Gastroesophageal sphincter (tissue), 3 donors: ENCODE data around the gene SASH1.

Experiments
- EP300 ChIP-seq: sonication (generic); formaldehyde crosslinking; IDR thresholded peaks from one replicate; pipeline ENCODE4 v1.6.1; 2017; ENCODE audit warnings: antibody characterized with exemption, mild to moderate bottlenecking
- POLR2A ChIP-seq, 2 donors: fragments of 450-650 bp; IDR thresholded peaks; one replicate each; pipeline ENCODE4 v1.6.1; 2017; ENCODE audit warnings: antibody characterized with exemption in 2 of 2, mild to moderate bottlenecking in 2 of 2, moderate library complexity in 1 of 2
- POLR2AphosphoS5 ChIP-seq: sonication (generic); formaldehyde crosslinking; IDR thresholded peaks from one replicate; pipeline ENCODE4 v1.6.1; 2017; ENCODE audit warnings: antibody characterized with exemption
- TF ChIP-seq, protein P1 (sequence below), 4 experiments: fragments of 200-600 bp in 2 of 4; fragments of 450-650 bp in 2 of 4; sonication (generic) in 1 of 4; IDR thresholded peaks; one replicate each; pipeline ENCODE4 v1.5.1; 2017 to 2019; ENCODE audit warnings: antibody characterized with exemption in 4 of 4, mild to moderate bottlenecking in 2 of 4, moderate library complexity in 2 of 4

DNA sequence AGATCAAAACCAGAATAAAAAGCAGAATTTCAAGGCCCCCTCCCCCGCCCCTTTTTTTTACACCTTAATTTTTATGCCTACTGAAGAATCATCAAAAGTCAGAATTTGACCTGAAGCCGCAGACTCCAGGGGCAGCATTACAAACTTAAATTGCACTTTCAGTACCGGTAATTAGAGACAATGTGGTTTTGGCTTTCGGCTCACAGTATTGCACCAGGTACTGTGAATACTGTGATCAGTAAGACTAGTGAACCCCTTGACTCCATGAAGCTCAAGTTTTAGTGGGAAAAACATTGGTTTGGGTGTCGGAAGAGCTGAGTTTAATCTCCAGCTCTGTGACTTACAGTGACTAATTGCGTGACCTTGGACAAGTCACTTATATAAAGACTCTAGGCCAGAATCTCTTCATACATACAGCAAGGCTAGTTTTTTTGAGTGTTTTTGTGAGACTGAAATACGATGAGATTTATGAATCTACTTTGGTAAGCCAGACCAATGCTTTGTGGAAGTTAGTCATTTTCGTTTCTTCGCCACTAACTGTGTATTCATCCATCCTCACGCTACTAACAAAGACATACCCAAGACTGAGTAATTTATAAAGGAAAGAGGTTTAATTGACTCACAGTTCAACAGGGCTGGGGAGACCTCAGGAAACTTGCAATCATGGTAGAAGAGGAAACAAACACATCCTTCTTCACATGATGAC, 114.7 kb downstream of the SASH1 start:
- TF ChIP-seq, protein P1, sequence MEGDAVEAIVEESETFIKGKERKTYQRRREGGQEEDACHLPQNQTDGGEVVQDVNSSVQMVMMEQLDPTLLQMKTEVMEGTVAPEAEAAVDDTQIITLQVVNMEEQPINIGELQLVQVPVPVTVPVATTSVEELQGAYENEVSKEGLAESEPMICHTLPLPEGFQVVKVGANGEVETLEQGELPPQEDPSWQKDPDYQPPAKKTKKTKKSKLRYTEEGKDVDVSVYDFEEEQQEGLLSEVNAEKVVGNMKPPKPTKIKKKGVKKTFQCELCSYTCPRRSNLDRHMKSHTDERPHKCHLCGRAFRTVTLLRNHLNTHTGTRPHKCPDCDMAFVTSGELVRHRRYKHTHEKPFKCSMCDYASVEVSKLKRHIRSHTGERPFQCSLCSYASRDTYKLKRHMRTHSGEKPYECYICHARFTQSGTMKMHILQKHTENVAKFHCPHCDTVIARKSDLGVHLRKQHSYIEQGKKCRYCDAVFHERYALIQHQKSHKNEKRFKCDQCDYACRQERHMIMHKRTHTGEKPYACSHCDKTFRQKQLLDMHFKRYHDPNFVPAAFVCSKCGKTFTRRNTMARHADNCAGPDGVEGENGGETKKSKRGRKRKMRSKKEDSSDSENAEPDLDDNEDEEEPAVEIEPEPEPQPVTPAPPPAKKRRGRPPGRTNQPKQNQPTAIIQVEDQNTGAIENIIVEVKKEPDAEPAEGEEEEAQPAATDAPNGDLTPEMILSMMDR (IDR thresholded peaks at IDR 0.05), result no peak
- TF ChIP-seq POLR2A (IDR thresholded peaks at IDR 0.05) (no peak), POLR2AphosphoS5 (no peak), EP300 (no peak)
